Measurements from ENCODE around the gene NUP133.
"Not testable (repeated sequence)": the region's sequence is repeated elsewhere in the genome, so short reads cannot be mapped to it uniquely, and the experiment has no call there.

Gene NUP133

GRCh38 chr1:229535230-229535629 is 27.1 kb upstream of the NUP133 start:
- no peaks in the 10 kb centered on the region for H3K27me3 ChIP-seq (ENCODE audit: low read depth)
- no peaks in the 10 kb centered on the region for H3K4me1 ChIP-seq

GRCh38 chr1:229531326-229531725 is 23.2 kb upstream of the NUP133 start:
- in situ Hi-C loops (cut with MboI; ENCODE audit: low sequenced_read_pairs), result no loop called here
- no peak for DNase-seq (ENCODE audit: low spot score in 2 of 2)
- Histone ChIP-seq H3K4me3 (no peak overlapping the region), H3K27me3 (ENCODE audit: low read depth) (no peaks in the 10 kb centered on the region), H3K4me1 (no peaks in the 10 kb centered on the region), H3K36me3 (replicated peaks) (peaks cover 47% of the 10 kb centered on the region), H3K9me3 (no peaks in the 10 kb centered on the region)

More at GRCh38 chr1:229535230-229535629, 27.1 kb upstream of the NUP133 start:
- no peak for DNase-seq (ENCODE audit: low spot score in 2 of 2)
- in situ Hi-C loops (cut with MboI; ENCODE audit: low sequenced_read_pairs), result no loop called here
- Histone ChIP-seq H3K9me3 (no peaks in the 10 kb centered on the region), H3K36me3 (replicated peaks) (peaks cover 53% of the 10 kb centered on the region), H3K4me3 (no peak overlapping the region)

- Histone ChIP-seq H3K9me3 (no peaks in the 10 kb centered on the region), H3K27me3 (ENCODE audit: low read depth) (no peaks in the 10 kb centered on the region), H3K4me3 (no peak overlapping the region), H3K4me1 (no peaks in the 10 kb centered on the region), H3K36me3 (replicated peaks) (peaks cover 56% of the 10 kb centered on the region)
- in situ Hi-C loops (cut with MboI; ENCODE audit: low sequenced_read_pairs), result no loop called here
- DNase-seq (ENCODE audit: low spot score in 2 of 2), result no peak
Observed at GRCh38 chr1:229529639-229530038, 21.5 kb upstream of the NUP133 start.

GRCh38 chr1:229526695-229527094 is 18.6 kb upstream of the NUP133 start:
- no peaks in the 10 kb centered on the region for H3K9me3 ChIP-seq
- H3K4me3 ChIP-seq, result no peak overlapping the region
- no peaks in the 10 kb centered on the region for H3K27me3 ChIP-seq (ENCODE audit: low read depth)
- in situ Hi-C loops (cut with MboI; ENCODE audit: low sequenced_read_pairs), result no loop called here
- no peak for DNase-seq (ENCODE audit: low spot score in 2 of 2)
- peaks cover 54% of the 10 kb centered on the region for H3K36me3 ChIP-seq (replicated peaks)
- no peaks in the 10 kb centered on the region for H3K4me1 ChIP-seq

- in situ Hi-C loops (cut with MboI; ENCODE audit: low sequenced_read_pairs), result no loop called here
- H3K4me3 ChIP-seq, result no peak overlapping the region
- H3K9me3 ChIP-seq, result no peaks in the 10 kb centered on the region
- peaks cover 45% of the 10 kb centered on the region for H3K36me3 ChIP-seq (replicated peaks)
- no peak for DNase-seq (ENCODE audit: low spot score in 2 of 2)
- H3K4me1 ChIP-seq, result no peaks in the 10 kb centered on the region
- no peaks in the 10 kb centered on the region for H3K27me3 ChIP-seq (ENCODE audit: low read depth)
Observed at GRCh38 chr1:229523052-229523451, 14.9 kb upstream of the NUP133 start.

- Histone ChIP-seq H3K9me3 (no peaks in the 10 kb centered on the region), H3K4me1 (no peaks in the 10 kb centered on the region), H3K27me3 (ENCODE audit: low read depth) (no peaks in the 10 kb centered on the region), H3K4me3 (no peak overlapping the region), H3K36me3 (replicated peaks) (peaks cover 9% of the 10 kb centered on the region)
- peak; percentile 59 to 76 for DNase-seq (ENCODE audit: low spot score in 2 of 2)
- in situ Hi-C loops (cut with MboI; ENCODE audit: low sequenced_read_pairs), result no loop called here
Observed at GRCh38 chr1:229514578-229515275, 6.6 kb upstream of the NUP133 start.

- DNase-seq (ENCODE audit: low spot score in 2 of 2); in situ Hi-C loops (cut with MboI; ENCODE audit: low sequenced_read_pairs): not testable (repeated sequence)
Observed at GRCh38 chr1:229511625-229512024, 3.5 kb upstream of the NUP133 start.

GRCh38 chr1:229511201-229511600 is 3.1 kb upstream of the NUP133 start:
- H3K27me3 ChIP-seq (ENCODE audit: low read depth); H3K4me3 ChIP-seq; H3K9me3 ChIP-seq; H3K36me3 ChIP-seq (replicated peaks); DNase-seq (ENCODE audit: low spot score in 2 of 2); H3K4me1 ChIP-seq; in situ Hi-C loops (cut with MboI; ENCODE audit: low sequenced_read_pairs): not testable (repeated sequence)

More at GRCh38 chr1:229511625-229512024, 3.5 kb upstream of the NUP133 start:
- not testable (repeated sequence) for H3K27me3 ChIP-seq (ENCODE audit: low read depth); H3K4me1 ChIP-seq; H3K4me3 ChIP-seq; H3K9me3 ChIP-seq; H3K36me3 ChIP-seq (replicated peaks)

GRCh38 chr1:229509576-229509975 is 1.4 kb upstream of the NUP133 start:
- Histone ChIP-seq H3K27me3 (ENCODE audit: low read depth) (no peaks in the 10 kb centered on the region), H3K4me3 (no peak overlapping the region), H3K9me3 (no peaks in the 10 kb centered on the region), H3K36me3 (replicated peaks) (0 out of 2 replicates have a peak, but pooled peaks cover 2% of the 10 kb centered on the region), H3K4me1 (peaks cover 9% of the 10 kb centered on the region)
- in situ Hi-C loops (cut with MboI; ENCODE audit: low sequenced_read_pairs), result no loop called here
- no peak for DNase-seq (ENCODE audit: low spot score in 2 of 2)

GRCh38 chr1:229508823-229509337 is 739 bp upstream of the NUP133 start:
- in situ Hi-C loops (cut with MboI; ENCODE audit: low sequenced_read_pairs), result no loop called here
- DNase-seq (ENCODE audit: low spot score in 2 of 2), result no peak
- H3K27me3 ChIP-seq (ENCODE audit: low read depth), result no peaks in the 10 kb centered on the region

GRCh38 chr1:229507502-229507901 is 639 bp downstream of the NUP133 start:
- in situ Hi-C loops (cut with MboI; ENCODE audit: low sequenced_read_pairs), result no loop called here
- Histone ChIP-seq H3K27me3 (ENCODE audit: low read depth) (no peaks in the 10 kb centered on the region), H3K4me3 (peak overlapping the region; percentile 97), H3K36me3 (replicated peaks) (peaks cover 2% of the 10 kb centered on the region; the same call in 1 of the 2 replicates), H3K4me1 (peaks cover 9% of the 10 kb centered on the region), H3K9me3 (no peaks in the 10 kb centered on the region)
- no peak for DNase-seq (ENCODE audit: low spot score in 2 of 2)

More at GRCh38 chr1:229508823-229509337, 739 bp upstream of the NUP133 start:
- peaks cover 9% of the 10 kb centered on the region for H3K4me1 ChIP-seq
- 0 out of 2 replicates have a peak, but pooled peaks cover 2% of the 10 kb centered on the region for H3K36me3 ChIP-seq (replicated peaks)
- H3K9me3 ChIP-seq, result no peaks in the 10 kb centered on the region
- peak overlapping the region; percentile 97 for H3K4me3 ChIP-seq

GRCh38 chr1:229506633-229507032 is 1.5 kb downstream of the NUP133 start:
- H3K9me3 ChIP-seq, result no peaks in the 10 kb centered on the region
- in situ Hi-C loops (cut with MboI; ENCODE audit: low sequenced_read_pairs), result no loop called here
- H3K4me3 ChIP-seq, result peak overlapping the region; percentile 97
- peaks cover 8% of the 10 kb centered on the region for H3K36me3 ChIP-seq (replicated peaks)
- peaks cover 9% of the 10 kb centered on the region for H3K4me1 ChIP-seq
- H3K27me3 ChIP-seq (ENCODE audit: low read depth), result no peaks in the 10 kb centered on the region
- DNase-seq (ENCODE audit: low spot score in 2 of 2), result no peak

GRCh38 chr1:229495782-229496181 is 12.4 kb downstream of the NUP133 start:
- no peak for DNase-seq (ENCODE audit: low spot score in 2 of 2)
- Histone ChIP-seq H3K36me3 (replicated peaks) (peaks cover 86% of the 10 kb centered on the region), H3K4me1 (no peaks in the 10 kb centered on the region), H3K9me3 (no peaks in the 10 kb centered on the region), H3K4me3 (no peak overlapping the region), H3K27me3 (ENCODE audit: low read depth) (no peaks in the 10 kb centered on the region)
- in situ Hi-C loops (cut with MboI; ENCODE audit: low sequenced_read_pairs), result no loop called here

- no peak for DNase-seq (ENCODE audit: low spot score in 2 of 2)
- in situ Hi-C loops (cut with MboI; ENCODE audit: low sequenced_read_pairs), result loop anchor here (10.0 kb wide), 1 partner anchor 232 kb away; no protein-coding TSS in a partner anchor
- Histone ChIP-seq H3K4me1 (peaks cover 13% of the 10 kb centered on the region), H3K9me3 (no peaks in the 10 kb centered on the region), H3K36me3 (replicated peaks) (peaks cover 82% of the 10 kb centered on the region), H3K27me3 (ENCODE audit: low read depth) (no peaks in the 10 kb centered on the region), H3K4me3 (no peak overlapping the region)
Observed at GRCh38 chr1:229487181-229487580, 21.0 kb downstream of the NUP133 start.

Measured in HAP-1 (cell line).